Astrocyte (in vitro differentiated cells and primary cell): ENCODE results near the gene PSMD4. TPM values are rescaled to one million over a fixed set of nuclear protein-coding genes. Genes with fewer than 3 reads are reported as not detected.

Experiments
- DNase-seq: peaks from one replicate; pipeline ENCODE4 v3.0.0-alpha.2; 2010; ENCODE audit warnings: low read depth
- FAIRE-seq: peaks from 2 replicates; lab custom pipeline; 2011; peaks lifted over from hg19 to GRCh38; lab: Jason Lieb, UNC
- H2AFZ ChIP-seq: 2 replicates; pipeline ENCODE4 v1.6.0; 2012; ENCODE audit warnings: low read depth, low read length, inconsistent platforms
- H3K27ac ChIP-seq: 2 replicates; pipeline ENCODE4 v1.5.1; 2011; ENCODE audit warnings: low read depth, low read length, inconsistent platforms
- H3K27me3 ChIP-seq: 2 replicates; pipeline ENCODE4 v1.6.0; 2011; ENCODE audit warnings: low read length, inconsistent platforms; ENCODE audit not compliant: insufficient read depth
- H3K36me3 ChIP-seq: 2 replicates; pipeline ENCODE4 v1.5.1; 2011; ENCODE audit warnings: low read length, inconsistent platforms; ENCODE audit not compliant: insufficient read depth
- H3K4me1 ChIP-seq: 2 replicates; pipeline ENCODE4 v1.5.1; 2011; ENCODE audit warnings: low read length, inconsistent platforms; ENCODE audit not compliant: insufficient read depth
- H3K4me2 ChIP-seq: 2 replicates; pipeline ENCODE4 v1.6.0; 2012; ENCODE audit warnings: low read length, inconsistent platforms
- H3K4me3 ChIP-seq: 2 replicates; pipeline ENCODE4 v1.5.1; 2011; ENCODE audit warnings: low read depth, mild to moderate bottlenecking, low read length, inconsistent platforms; ENCODE audit not compliant: insufficient read depth
- H3K79me2 ChIP-seq: 2 replicates; pipeline ENCODE4 v1.6.0; 2012; ENCODE audit warnings: mild to moderate bottlenecking, low read length, inconsistent platforms; ENCODE audit not compliant: insufficient read depth
- H3K9ac ChIP-seq: 2 replicates; pipeline ENCODE4 v1.6.0; 2012; ENCODE audit warnings: mild to moderate bottlenecking, low read length, inconsistent platforms
- H3K9me3 ChIP-seq: 2 replicates; pipeline ENCODE4 v1.5.1; 2012; ENCODE audit warnings: low read depth, mild to moderate bottlenecking, low read length, inconsistent platforms; ENCODE audit not compliant: insufficient read depth
- H4K20me1 ChIP-seq: 2 replicates; pipeline ENCODE4 v1.6.0; 2012; ENCODE audit warnings: low read length, inconsistent platforms; ENCODE audit not compliant: insufficient read depth
- H3K27ac Mint-ChIP-seq: one replicate; pipeline ENCODE4 v1.8.0; 2021; ENCODE audit warnings: mild to moderate bottlenecking, mixed read lengths; ENCODE audit not compliant: unreplicated experiment
- H3K27me3 Mint-ChIP-seq: one replicate; pipeline ENCODE4 v1.8.0; 2021; ENCODE audit warnings: low read depth, mixed read lengths; ENCODE audit not compliant: unreplicated experiment
- H3K36me3 Mint-ChIP-seq: one replicate; pipeline ENCODE4 v1.8.0; 2021; ENCODE audit warnings: low read depth, mixed read lengths; ENCODE audit not compliant: unreplicated experiment
- H3K4me1 Mint-ChIP-seq: one replicate; pipeline ENCODE4 v1.8.0; 2021; ENCODE audit warnings: low read depth, mixed read lengths; ENCODE audit not compliant: unreplicated experiment
- H3K4me3 Mint-ChIP-seq: one replicate; pipeline ENCODE4 v1.8.0; 2021; ENCODE audit warnings: mild to moderate bottlenecking, moderate library complexity, mixed read lengths; ENCODE audit not compliant: unreplicated experiment
- H3K9me3 Mint-ChIP-seq: one replicate; pipeline ENCODE4 v1.8.0; 2021; ENCODE audit warnings: mild to moderate bottlenecking, mixed read lengths; ENCODE audit not compliant: unreplicated experiment
- EZH2 ChIP-seq: IDR thresholded peaks from 2 replicates; pipeline ENCODE4 v1.6.1; 2012; ENCODE audit warnings: mild to moderate bottlenecking, low read length, inconsistent platforms; ENCODE audit not compliant: insufficient read depth
- total RNA-seq: library from RNA; stranded (reverse); gene quantifications from 2 replicates; pipeline ENCODE4 v1.2.1, GENCODE V29; 2021
- TF ChIP-seq, protein P1 (sequence below): IDR thresholded peaks from 2 replicates; pipeline ENCODE4 v1.5.1; 2011; ENCODE audit warnings: low read depth, mild to moderate bottlenecking, inconsistent platforms, low read length, moderate library complexity; ENCODE audit not compliant: insufficient read depth

Gene PSMD4
- total RNA-seq, 1 donor from 2014 or later = 171 TPM

DNA sequence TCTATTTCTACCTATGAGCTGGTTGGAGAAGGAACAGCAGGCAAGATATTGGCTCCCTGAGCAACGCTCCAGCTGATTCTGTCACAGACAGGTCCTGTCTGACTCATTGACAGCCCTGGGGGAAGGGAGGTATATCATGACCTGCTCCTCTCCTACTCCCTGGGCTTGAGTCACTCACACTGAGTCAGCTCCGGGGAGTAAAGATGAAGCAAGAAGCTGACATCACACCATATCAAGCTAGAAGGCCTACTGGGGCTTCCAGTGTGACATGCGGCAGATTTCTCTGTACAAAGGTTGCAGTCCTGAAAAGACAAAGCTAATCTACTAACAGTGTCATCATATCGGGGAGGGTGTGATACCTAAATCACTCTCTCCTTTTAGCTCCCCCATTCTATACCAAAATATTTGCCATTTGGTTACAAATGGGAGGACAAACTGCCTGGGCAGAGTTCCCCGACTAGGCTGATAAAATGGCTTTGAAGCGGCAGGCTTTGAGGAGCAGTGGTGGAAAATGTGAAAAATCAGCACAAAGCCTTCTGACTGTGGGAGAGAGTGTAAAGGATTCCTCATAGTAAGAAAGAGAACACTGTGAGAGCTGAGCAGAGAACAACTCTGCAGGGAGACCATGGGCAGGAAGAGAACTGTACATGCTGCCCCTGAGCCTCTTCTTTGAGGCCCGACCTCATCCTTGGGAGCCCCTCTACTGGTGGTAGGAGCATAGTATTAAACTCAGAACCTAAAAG is 57.2 kb downstream of the PSMD4 start:
- Histone ChIP-seq H3K9me3 (no peaks in the 10 kb centered on the region), H2AFZ (no peak overlapping the region), H4K20me1 (peaks cover 45% of the 10 kb centered on the region), H3K4me2 (peak overlapping the region; percentile 70), H3K9ac (peak overlapping the region; percentile 70), H3K4me3 (peak overlapping the region; percentile 1), H3K27me3 (no peaks in the 10 kb centered on the region), H3K27ac (peak overlapping the region; percentile 92), H3K79me2 (peaks cover 58% of the 10 kb centered on the region), H3K36me3 (peaks cover 37% of the 10 kb centered on the region), H3K4me1 (peaks cover 56% of the 10 kb centered on the region)
- Mint-ChIP-seq H3K4me3 (peak overlapping the region; percentile 64), H3K4me1 (peaks cover 63% of the 10 kb centered on the region), H3K9me3 (no peaks in the 10 kb centered on the region), H3K27me3 (no peaks in the 10 kb centered on the region), H3K36me3 (peaks cover 39% of the 10 kb centered on the region), H3K27ac (peak overlapping the region; percentile 100)
- FAIRE-seq (peak; percentile 97), DNase-seq (peak; percentile 99)
- TF ChIP-seq, protein P1, sequence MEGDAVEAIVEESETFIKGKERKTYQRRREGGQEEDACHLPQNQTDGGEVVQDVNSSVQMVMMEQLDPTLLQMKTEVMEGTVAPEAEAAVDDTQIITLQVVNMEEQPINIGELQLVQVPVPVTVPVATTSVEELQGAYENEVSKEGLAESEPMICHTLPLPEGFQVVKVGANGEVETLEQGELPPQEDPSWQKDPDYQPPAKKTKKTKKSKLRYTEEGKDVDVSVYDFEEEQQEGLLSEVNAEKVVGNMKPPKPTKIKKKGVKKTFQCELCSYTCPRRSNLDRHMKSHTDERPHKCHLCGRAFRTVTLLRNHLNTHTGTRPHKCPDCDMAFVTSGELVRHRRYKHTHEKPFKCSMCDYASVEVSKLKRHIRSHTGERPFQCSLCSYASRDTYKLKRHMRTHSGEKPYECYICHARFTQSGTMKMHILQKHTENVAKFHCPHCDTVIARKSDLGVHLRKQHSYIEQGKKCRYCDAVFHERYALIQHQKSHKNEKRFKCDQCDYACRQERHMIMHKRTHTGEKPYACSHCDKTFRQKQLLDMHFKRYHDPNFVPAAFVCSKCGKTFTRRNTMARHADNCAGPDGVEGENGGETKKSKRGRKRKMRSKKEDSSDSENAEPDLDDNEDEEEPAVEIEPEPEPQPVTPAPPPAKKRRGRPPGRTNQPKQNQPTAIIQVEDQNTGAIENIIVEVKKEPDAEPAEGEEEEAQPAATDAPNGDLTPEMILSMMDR = no peak
- no peak for TF ChIP-seq EZH2

DNA sequence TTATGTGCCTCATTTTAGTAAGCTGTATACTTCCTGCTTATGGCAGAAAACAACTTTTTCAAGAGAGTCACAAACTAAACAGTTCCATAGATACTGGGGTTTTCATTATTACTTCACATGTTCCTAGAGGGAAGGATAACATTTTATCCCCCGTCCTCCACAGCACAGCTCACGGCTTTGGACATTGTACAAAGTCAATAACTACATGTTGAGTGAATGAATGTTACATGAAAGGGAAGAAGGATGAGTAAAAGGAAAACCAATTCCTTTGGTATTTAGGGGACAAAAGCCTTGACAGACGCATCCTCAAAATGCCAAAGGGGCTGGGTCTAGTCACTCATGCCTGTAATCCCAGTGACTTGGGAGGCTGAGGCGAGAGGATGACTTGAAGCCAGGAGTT is 57.9 kb downstream of the PSMD4 start:
- Histone ChIP-seq H3K4me1 (peaks cover 56% of the 10 kb centered on the region), H3K79me2 (peaks cover 60% of the 10 kb centered on the region), H4K20me1 (peaks cover 45% of the 10 kb centered on the region), H3K9me3 (no peaks in the 10 kb centered on the region), H3K27me3 (no peaks in the 10 kb centered on the region), H3K36me3 (peaks cover 32% of the 10 kb centered on the region), H3K4me3 (no peak overlapping the region), H3K4me2 (peak overlapping the region; percentile 70), H3K9ac (peak overlapping the region; percentile 70), H2AFZ (no peak overlapping the region), H3K27ac (peak overlapping the region; percentile 92)
- Mint-ChIP-seq H3K27me3 (no peaks in the 10 kb centered on the region), H3K9me3 (no peaks in the 10 kb centered on the region), H3K4me3 (peak overlapping the region; percentile 73), H3K27ac (peak overlapping the region; percentile 100), H3K4me1 (peaks cover 63% of the 10 kb centered on the region), H3K36me3 (peaks cover 34% of the 10 kb centered on the region)
- DNase-seq (no peak), FAIRE-seq (no peak)
- TF ChIP-seq EZH2 = no peak
- TF ChIP-seq, protein P1 = no peak

DNA sequence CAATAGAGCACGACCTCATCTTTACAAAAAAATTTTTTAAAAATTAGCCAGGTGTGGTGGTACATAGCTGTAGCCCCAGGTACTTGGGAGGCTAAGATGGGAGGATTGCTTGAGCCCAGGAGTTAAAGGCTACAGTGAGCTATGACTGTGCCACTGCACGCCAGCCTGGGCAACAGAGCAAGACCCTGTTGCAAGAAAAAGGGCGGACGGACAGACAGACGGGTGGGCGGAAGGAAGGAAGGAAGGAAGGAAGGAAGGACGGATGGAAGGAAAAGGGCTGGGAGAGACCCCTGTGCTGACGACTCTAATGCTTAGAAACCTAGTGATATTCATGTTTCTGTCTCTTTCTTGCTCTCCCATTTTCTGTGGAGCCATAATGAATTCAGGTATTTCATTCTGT is 58.3 kb downstream of the PSMD4 start:
- H3K27me3 ChIP-seq = no peaks in the 10 kb centered on the region
- H3K4me1 ChIP-seq = peaks cover 56% of the 10 kb centered on the region
- peak overlapping the region; percentile 70 for H3K4me2 ChIP-seq
- H3K9ac ChIP-seq = no peak overlapping the region
- H3K9me3 ChIP-seq = no peaks in the 10 kb centered on the region
- FAIRE-seq (no peak), DNase-seq (no peak)
- peaks cover 44% of the 10 kb centered on the region for H4K20me1 ChIP-seq
- peak overlapping the region; percentile 100 for H3K27ac Mint-ChIP-seq
- H3K27me3 Mint-ChIP-seq = no peaks in the 10 kb centered on the region
- H3K4me3 ChIP-seq = no peak overlapping the region
- H3K27ac ChIP-seq = peak overlapping the region; percentile 92
- peaks cover 63% of the 10 kb centered on the region for H3K4me1 Mint-ChIP-seq
- peaks cover 32% of the 10 kb centered on the region for H3K36me3 Mint-ChIP-seq
- H3K79me2 ChIP-seq = peaks cover 64% of the 10 kb centered on the region
- H3K9me3 Mint-ChIP-seq = no peaks in the 10 kb centered on the region
- peak overlapping the region; percentile 73 for H3K4me3 Mint-ChIP-seq
- TF ChIP-seq, protein P1 = no peak
- TF ChIP-seq EZH2 = no peak
- peaks cover 28% of the 10 kb centered on the region for H3K36me3 ChIP-seq
- no peak overlapping the region for H2AFZ ChIP-seq
